Measurements from ENCODE around the gene CYSTM1.

The CYSTM1 gene

GRCh38 chr5:140133514-140134167 is 41.3 kb upstream of the CYSTM1 start:
- no peak overlapping the region for H3K4me3 ChIP-seq (ENCODE audit: low read length)
- no peak for TF ChIP-seq CTCF (conservative IDR thresholded peaks at IDR 0.05; ENCODE audit: low read depth, low read length)
- no peak for DNase-seq (ENCODE audit: low read depth)

- H3K4me3 ChIP-seq (ENCODE audit: low read length), result no peak overlapping the region
- no peak for TF ChIP-seq CTCF (conservative IDR thresholded peaks at IDR 0.05; ENCODE audit: low read depth, low read length)
- no peak for DNase-seq (ENCODE audit: low read depth)
Measured at GRCh38 chr5:140134277-140134935, 40.6 kb upstream of the CYSTM1 start.

GRCh38 chr5:140135127-140135526 is 39.9 kb upstream of the CYSTM1 start:
- no peak for DNase-seq (ENCODE audit: low read depth)
- no peak for TF ChIP-seq CTCF (conservative IDR thresholded peaks at IDR 0.05; ENCODE audit: low read depth, low read length)
- H3K4me3 ChIP-seq (ENCODE audit: low read length), result no peak overlapping the region

GRCh38 chr5:140136624-140137023 is 38.4 kb upstream of the CYSTM1 start:
- no peak overlapping the region for H3K4me3 ChIP-seq (ENCODE audit: low read length)
- DNase-seq (ENCODE audit: low read depth), result no peak
- TF ChIP-seq CTCF (conservative IDR thresholded peaks at IDR 0.05; ENCODE audit: low read depth, low read length), result no peak

GRCh38 chr5:140140435-140140834 is 34.6 kb upstream of the CYSTM1 start:
- TF ChIP-seq CTCF (conservative IDR thresholded peaks at IDR 0.05; ENCODE audit: low read depth, low read length), result no peak
- no peak for DNase-seq (ENCODE audit: low read depth)

GRCh38 chr5:140141241-140141640 is 33.7 kb upstream of the CYSTM1 start:
- no peak for DNase-seq (ENCODE audit: low read depth)
- no peak overlapping the region for H3K4me3 ChIP-seq (ENCODE audit: low read length)
- no peak for TF ChIP-seq CTCF (conservative IDR thresholded peaks at IDR 0.05; ENCODE audit: low read depth, low read length)

More at GRCh38 chr5:140140435-140140834, 34.6 kb upstream of the CYSTM1 start:
- no peak overlapping the region for H3K4me3 ChIP-seq (ENCODE audit: low read length)

GRCh38 chr5:140142246-140142645 is 32.7 kb upstream of the CYSTM1 start:
- H3K4me3 ChIP-seq (ENCODE audit: low read length), result no peak overlapping the region
- TF ChIP-seq CTCF (conservative IDR thresholded peaks at IDR 0.05; ENCODE audit: low read depth, low read length), result no peak
- no peak for DNase-seq (ENCODE audit: low read depth)
